ENCODE data around the gene ZNF827. TPM values are rescaled to one million over a fixed set of nuclear protein-coding genes. Genes with fewer than 3 reads are reported as not detected.

ZNF827 gene
- total RNA-seq, 4 donors from 2014 or later: 23.9 to 52.3 (median 29.3) TPM

GRCh38 chr4:145909281-145909715, 29.3 kb downstream of the ZNF827 start:
- H3K27ac ChIP-seq: peak overlapping the region; percentile 23 to 72 (median 54)
- peak; percentile 72 to 81 for DNase-seq
- intact Hi-C loops (cut with DNase I): no loop called here
- peaks cover 51 to 64% of the 10 kb centered on the region in 2 donors for H3K4me1 ChIP-seq
- TF ChIP-seq, protein P1, sequence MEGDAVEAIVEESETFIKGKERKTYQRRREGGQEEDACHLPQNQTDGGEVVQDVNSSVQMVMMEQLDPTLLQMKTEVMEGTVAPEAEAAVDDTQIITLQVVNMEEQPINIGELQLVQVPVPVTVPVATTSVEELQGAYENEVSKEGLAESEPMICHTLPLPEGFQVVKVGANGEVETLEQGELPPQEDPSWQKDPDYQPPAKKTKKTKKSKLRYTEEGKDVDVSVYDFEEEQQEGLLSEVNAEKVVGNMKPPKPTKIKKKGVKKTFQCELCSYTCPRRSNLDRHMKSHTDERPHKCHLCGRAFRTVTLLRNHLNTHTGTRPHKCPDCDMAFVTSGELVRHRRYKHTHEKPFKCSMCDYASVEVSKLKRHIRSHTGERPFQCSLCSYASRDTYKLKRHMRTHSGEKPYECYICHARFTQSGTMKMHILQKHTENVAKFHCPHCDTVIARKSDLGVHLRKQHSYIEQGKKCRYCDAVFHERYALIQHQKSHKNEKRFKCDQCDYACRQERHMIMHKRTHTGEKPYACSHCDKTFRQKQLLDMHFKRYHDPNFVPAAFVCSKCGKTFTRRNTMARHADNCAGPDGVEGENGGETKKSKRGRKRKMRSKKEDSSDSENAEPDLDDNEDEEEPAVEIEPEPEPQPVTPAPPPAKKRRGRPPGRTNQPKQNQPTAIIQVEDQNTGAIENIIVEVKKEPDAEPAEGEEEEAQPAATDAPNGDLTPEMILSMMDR (IDR thresholded peaks at IDR 0.05): no peak
- TF ChIP-seq POLR2A (IDR thresholded peaks at IDR 0.05): no peak
- 67 to 69% methylated on average over 7 of the region's 7 CpGs for WGBS, 2 donors
- no peaks in the 10 kb centered on the region for H3K27me3 ChIP-seq
- no peak overlapping the region for H3K4me3 ChIP-seq (replicated peaks in 1 of 3)
- H3K9me3 ChIP-seq: no peaks in the 10 kb centered on the region
- H3K36me3 ChIP-seq: no peaks in the 10 kb centered on the region

DNA sequence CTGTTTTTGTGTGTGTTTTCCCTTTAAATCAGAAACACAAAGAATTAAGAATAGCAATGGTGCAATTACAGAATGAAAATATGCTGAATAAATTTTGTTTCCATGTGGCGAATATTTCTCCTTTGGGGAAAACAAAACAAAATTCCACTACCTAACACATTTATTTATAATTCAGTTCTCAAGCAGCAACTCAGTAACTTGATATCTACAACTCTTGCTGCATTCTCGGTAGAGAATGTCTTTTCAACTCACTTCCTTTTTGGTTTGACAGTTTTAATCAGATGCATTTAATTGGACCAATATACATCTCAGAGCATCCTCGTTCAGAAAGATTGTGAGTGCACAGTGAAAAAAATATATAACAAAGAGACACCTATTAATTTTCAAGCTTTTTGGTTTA, 30.8 kb downstream of the ZNF827 start:
- no peaks in the 10 kb centered on the region for H3K27me3 ChIP-seq
- no peak overlapping the region for H3K4me3 ChIP-seq (replicated peaks in 1 of 3)
- intact Hi-C loops (cut with DNase I): no loop called here
- H3K27ac ChIP-seq: peak overlapping the region in 2 of 3 donors; percentile 2 to 54
- no peaks in the 10 kb centered on the region for H3K36me3 ChIP-seq
- peaks cover 56 to 67% of the 10 kb centered on the region in 2 donors for H3K4me1 ChIP-seq
- 51 to 63% methylated on average over 3 of the region's 3 CpGs for WGBS, 2 donors
- TF ChIP-seq POLR2A (IDR thresholded peaks at IDR 0.05): no peak
- TF ChIP-seq, protein P1 (IDR thresholded peaks at IDR 0.05): no peak
- no peak for DNase-seq
- no peaks in the 10 kb centered on the region for H3K9me3 ChIP-seq

GRCh38 chr4:145907390-145907789, 31.2 kb downstream of the ZNF827 start:
- Histone ChIP-seq H3K36me3 (peaks cover 0 to 1% of the 10 kb centered on the region in 2 donors), H3K27me3 (no peaks in the 10 kb centered on the region), H3K27ac (peak overlapping the region in 2 of 3 donors; percentile 2 to 54), H3K4me1 (peaks cover 56 to 70% of the 10 kb centered on the region in 2 donors), H3K9me3 (no peaks in the 10 kb centered on the region), H3K4me3 (replicated peaks in 1 of 3) (no peak overlapping the region)
- TF ChIP-seq, protein P1 (IDR thresholded peaks at IDR 0.05): no peak
- no peak for TF ChIP-seq POLR2A (IDR thresholded peaks at IDR 0.05)
- peak in 1 of 2 donors; percentile 23 for DNase-seq
- WGBS, 2 donors: 29 to 40% methylated on average over 4 of the region's 4 CpGs
- intact Hi-C loops (cut with DNase I): no loop called here

DNA sequence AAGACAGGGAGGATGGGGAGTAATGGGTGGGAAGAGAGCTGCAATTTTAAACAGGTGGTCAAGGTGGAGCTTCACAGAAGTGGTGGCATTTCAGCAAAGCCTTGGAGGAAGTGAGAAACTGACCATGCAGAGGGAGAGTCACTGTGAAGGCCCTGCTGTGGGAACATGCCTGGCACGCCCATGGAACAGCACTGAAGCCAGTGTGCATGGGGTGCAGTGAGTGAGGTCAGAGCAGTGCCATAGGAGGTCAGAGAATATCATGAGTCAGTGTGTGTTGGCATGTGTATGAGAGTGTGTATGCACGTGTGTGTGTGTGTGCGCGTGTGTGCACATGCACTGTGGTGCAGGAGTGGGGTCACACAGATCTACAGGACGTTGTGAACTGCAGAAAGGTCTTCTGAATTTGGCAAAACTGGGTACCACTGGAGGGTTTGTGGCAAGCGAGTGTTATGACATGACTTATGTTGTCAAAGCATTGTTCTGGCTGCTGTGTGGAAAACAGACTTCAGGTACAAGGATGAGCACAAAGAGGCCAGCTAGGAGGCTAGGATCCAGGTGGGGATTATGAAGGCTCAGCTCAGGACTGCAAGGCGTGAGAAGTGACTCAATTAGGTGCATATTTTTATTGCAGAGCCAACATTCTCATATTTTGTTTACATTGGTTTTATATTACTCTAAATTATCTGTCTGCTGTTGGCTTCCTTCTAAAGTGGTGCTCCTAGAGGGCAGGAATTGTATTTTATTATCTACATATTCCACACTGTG, 34.0 kb downstream of the ZNF827 start:
- no peak overlapping the region for H3K4me3 ChIP-seq (replicated peaks in 1 of 3)

More for the DNA sequence above, 34.0 kb downstream of the ZNF827 start:
- TF ChIP-seq, protein P1 (IDR thresholded peaks at IDR 0.05): no peak
- no peak for TF ChIP-seq POLR2A (IDR thresholded peaks at IDR 0.05)
- peaks cover 0 to 8% of the 10 kb centered on the region in 2 donors for H3K36me3 ChIP-seq
- H3K9me3 ChIP-seq: no peaks in the 10 kb centered on the region
- peaks cover 48 to 61% of the 10 kb centered on the region in 2 donors for H3K4me1 ChIP-seq
- DNase-seq: no peak
- H3K27me3 ChIP-seq: no peaks in the 10 kb centered on the region
- H3K27ac ChIP-seq: peak overlapping the region in 2 of 3 donors; percentile 64 to 82
- intact Hi-C loops (cut with DNase I): no loop called here
- 90 to 99% methylated on average over 7 of the region's 7 CpGs for whole genome bisulfite sequencing, 2 donors

Data from thyroid gland (tissue), 4 donors.